ENCODE data around the gene DOCK9. TPM values are rescaled to one million over a fixed set of nuclear protein-coding genes. Genes with fewer than 3 reads are reported as not detected.
A peak's percentile ranks its signal among the peaks of the same experiment; 100 is the strongest.
"Not testable (repeated sequence)": the region's sequence is repeated elsewhere in the genome, so short reads cannot be mapped to it uniquely, and the experiment has no call there.

Gene DOCK9
- total and polyA plus RNA-seq, 9 of the 15 experiments (the other 6 are each of a cell fraction or from before 2014, with no cell fraction given): 3.5 to 25.3 (median 16.7) TPM

GRCh38 chr13:98894814-98895213 lies 83.0 kb downstream of the DOCK9 start:
- H3K27me3 ChIP-seq (ENCODE audit: control insufficient read depth in 2 of 2, insufficient read depth in 2 of 2, low read length in 2 of 2); ATAC-seq; DNase-seq (ENCODE audit: extremely low read depth in 1 of 4, low spot score in 3 of 4); H3K4me2 ChIP-seq (ENCODE audit: insufficient read depth, low read length); H3K79me2 ChIP-seq (ENCODE audit: control insufficient read depth, insufficient read depth, low read length); FAIRE-seq; BruUV-seq (replicated peaks); H3K9me1 ChIP-seq (ENCODE audit: control insufficient read depth, insufficient read depth, low read length); H4K20me1 ChIP-seq (replicated peaks; ENCODE audit: control insufficient read depth, insufficient read depth, low read length); H3K4me1 ChIP-seq (replicated peaks in 1 of 2; ENCODE audit: control insufficient read depth in 2 of 2, insufficient read depth in 2 of 2, low read length in 2 of 2); H3K27ac ChIP-seq (ENCODE audit: extremely low read depth, low read depth, low read length); CTCF ChIA-PET (ENCODE audit: low intra/inter-chr PET ratio); H2AFZ ChIP-seq (ENCODE audit: low read depth, low read length); H3K9me3 ChIP-seq (replicated peaks; ENCODE audit: control insufficient read depth, insufficient read depth, low read depth, low read length); H3K9ac ChIP-seq (ENCODE audit: insufficient read depth in 1 of 2, low read depth in 2 of 2, low read length in 2 of 2); H3K4me3 ChIP-seq; POLR2A ChIA-PET; in situ Hi-C loops (cut with MboI): not testable (repeated sequence)
- TF ChIP-seq, protein P1, sequence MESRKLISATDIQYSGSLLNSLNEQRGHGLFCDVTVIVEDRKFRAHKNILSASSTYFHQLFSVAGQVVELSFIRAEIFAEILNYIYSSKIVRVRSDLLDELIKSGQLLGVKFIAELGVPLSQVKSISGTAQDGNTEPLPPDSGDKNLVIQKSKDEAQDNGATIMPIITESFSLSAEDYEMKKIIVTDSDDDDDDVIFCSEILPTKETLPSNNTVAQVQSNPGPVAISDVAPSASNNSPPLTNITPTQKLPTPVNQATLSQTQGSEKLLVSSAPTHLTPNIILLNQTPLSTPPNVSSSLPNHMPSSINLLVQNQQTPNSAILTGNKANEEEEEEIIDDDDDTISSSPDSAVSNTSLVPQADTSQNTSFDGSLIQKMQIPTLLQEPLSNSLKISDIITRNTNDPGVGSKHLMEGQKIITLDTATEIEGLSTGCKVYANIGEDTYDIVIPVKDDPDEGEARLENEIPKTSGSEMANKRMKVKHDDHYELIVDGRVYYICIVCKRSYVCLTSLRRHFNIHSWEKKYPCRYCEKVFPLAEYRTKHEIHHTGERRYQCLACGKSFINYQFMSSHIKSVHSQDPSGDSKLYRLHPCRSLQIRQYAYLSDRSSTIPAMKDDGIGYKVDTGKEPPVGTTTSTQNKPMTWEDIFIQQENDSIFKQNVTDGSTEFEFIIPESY (CRISPR knock-in tag; IDR thresholded peaks at IDR 0.05): peak; percentile 92
- 100% methylated on average over 1 of the region's 8 CpGs for WGBS (ENCODE audit: insufficient coverage, low coverage, missing lambda C conversion rate)
- intact Hi-C loops (cut with micrococcal nuclease): loop anchor here (10.0 kb wide), 1 partner anchor 130 kb away; no protein-coding TSS in a partner anchor
- H3K36me3 ChIP-seq (ENCODE audit: control insufficient read depth, insufficient read depth, low read length): peaks cover 13% of the 10 kb centered on the region; the same call in 2 of the 3 replicates

DNA sequence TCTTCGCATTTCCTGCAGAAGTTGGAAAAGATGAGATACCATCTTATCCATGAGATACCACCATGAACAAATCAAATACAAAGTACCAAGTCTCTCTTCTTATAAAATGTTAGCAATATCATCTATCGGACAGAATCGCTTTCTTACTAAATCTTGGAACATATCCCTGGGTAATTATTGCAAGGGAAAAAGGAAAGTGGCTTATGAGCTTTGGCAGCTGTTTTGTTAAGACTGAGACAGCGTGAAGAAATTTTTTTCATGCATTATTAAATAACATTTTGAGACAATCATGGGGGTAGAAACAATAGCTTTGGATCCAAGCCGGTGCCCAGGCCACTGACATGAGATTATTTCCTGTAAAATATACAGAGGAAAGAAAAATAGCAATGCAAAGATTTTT lies 84.5 kb downstream of the DOCK9 start:
- in situ Hi-C loops (cut with MboI): no loop called here
- intact Hi-C loops (cut with micrococcal nuclease): loop anchor here (10.0 kb wide), 1 partner anchor 131 kb away; no protein-coding TSS in a partner anchor
- Histone ChIP-seq H3K27ac (ENCODE audit: extremely low read depth, low read depth, low read length) (no peak overlapping the region), H2AFZ (ENCODE audit: low read depth, low read length) (no peak overlapping the region), H3K9me1 (ENCODE audit: control insufficient read depth, insufficient read depth, low read length) (no peaks in the 10 kb centered on the region), H3K9me3 (replicated peaks; ENCODE audit: control insufficient read depth, insufficient read depth, low read depth, low read length) (no peaks in the 10 kb centered on the region), H3K79me2 (ENCODE audit: control insufficient read depth, insufficient read depth, low read length) (no peaks in the 10 kb centered on the region), H4K20me1 (replicated peaks; ENCODE audit: control insufficient read depth, insufficient read depth, low read length) (no peaks in the 10 kb centered on the region), H3K9ac (ENCODE audit: insufficient read depth in 1 of 2, low read depth in 2 of 2, low read length in 2 of 2) (no peak overlapping the region), H3K36me3 (ENCODE audit: control insufficient read depth, insufficient read depth, low read length) (peaks cover 11% of the 10 kb centered on the region; the same call in 2 of the 3 replicates), H3K27me3 (ENCODE audit: control insufficient read depth in 2 of 2, insufficient read depth in 2 of 2, low read length in 2 of 2) (no peaks in the 10 kb centered on the region), H3K4me2 (ENCODE audit: insufficient read depth, low read length) (no peak overlapping the region), H3K4me1 (replicated peaks in 1 of 2; ENCODE audit: control insufficient read depth in 2 of 2, insufficient read depth in 2 of 2, low read length in 2 of 2) (no peaks in the 10 kb centered on the region; a peak in 1 of 5 replicates), H3K4me3 (no peak overlapping the region)
- ATAC-seq: no peak
- FAIRE-seq: no peak
- ChIA-PET POLR2A (interaction anchor here (0.6 kb wide), 1 partner anchor 1779 kb away, joined by 3 read pairs; no protein-coding TSS in a partner anchor), CTCF (ENCODE audit: low intra/inter-chr PET ratio) (interaction anchor here (1.0 kb wide), 1 partner anchor 141 kb away, joined by 4 read pairs; no protein-coding TSS in a partner anchor)
- no TSS peak for BruUV-seq (replicated peaks)
- no peak for DNase-seq (ENCODE audit: extremely low read depth in 1 of 4, low spot score in 3 of 4)
- 80% methylated on average over 5 of the region's 5 CpGs for WGBS (ENCODE audit: insufficient coverage, low coverage, missing lambda C conversion rate)
- TF ChIP-seq MYBL2 (IDR thresholded peaks at IDR 0.05; ENCODE audit: low read depth) (no peak), MYBL2 (CRISPR knock-in tag; IDR thresholded peaks at IDR 0.05; ENCODE audit: borderline replicate concordance) (no peak), MCM3 (IDR thresholded peaks at IDR 0.05) (no peak), CREM (IDR thresholded peaks at IDR 0.05; ENCODE audit: low read depth) (no peak), MITF (IDR thresholded peaks at IDR 0.05) (no peak), SLC30A9 (CRISPR knock-in tag; IDR thresholded peaks at IDR 0.05) (no peak), STAT5B (CRISPR knock-in tag; IDR thresholded peaks at IDR 0.05) (no peak), MAX (CRISPR knock-in tag; IDR thresholded peaks at IDR 0.05) (no peak), ZNF224 (CRISPR knock-in tag; IDR thresholded peaks at IDR 0.05) (no peak), SMARCA4 (IDR thresholded peaks at IDR 0.05) (no peak)
- TF ChIP-seq, protein P1 (CRISPR knock-in tag; IDR thresholded peaks at IDR 0.05): no peak

All from K562 (cell line).